ENCODE data around the gene RIMBP2. TPM values are rescaled to one million over a fixed set of nuclear protein-coding genes. Genes with fewer than 3 reads are reported as not detected.

The RIMBP2 gene
- total and polyA plus RNA-seq, 2 experiments from 2014 or later: not detected

GRCh38 chr12:130557201-130557600 is 158.9 kb downstream of the RIMBP2 start:
- Histone ChIP-seq H3K9me2 (ENCODE audit: insufficient read depth) (no peaks in the 10 kb centered on the region), H3K27ac (no peak overlapping the region), H3K4me2 (ENCODE audit: unreplicated experiment) (no peak overlapping the region), H4K20me1 (ENCODE audit: insufficient read depth) (no peaks in the 10 kb centered on the region), H3F3A (ENCODE audit: insufficient read depth) (no peaks in the 10 kb centered on the region), H3K9ac (no peak overlapping the region), H3K79me2 (ENCODE audit: insufficient read depth) (no peaks in the 10 kb centered on the region), H3K9me3 (ENCODE audit: low read depth) (no peaks in the 10 kb centered on the region), H3K36me3 (ENCODE audit: low read depth) (no peaks in the 10 kb centered on the region), H3K4me3 (no peak overlapping the region), H2AFZ (no peak overlapping the region), H3K4me1 (ENCODE audit: insufficient read depth) (no peaks in the 10 kb centered on the region), H3K27me3 (replicated peaks; ENCODE audit: insufficient read depth) (no peaks in the 10 kb centered on the region)
- in situ Hi-C loops (cut with MboI): no loop called here
- no peak for DNase-seq
- 46 to 47% methylated on average over 9 of the region's 9 CpGs for WGBS, 2 experiments (ENCODE audit: low coverage in 1 of 2, low lambda C conversion rate in 2 of 2, missing lambda C conversion rate in 2 of 2)
- no peak for TF ChIP-seq EZH2phosphoT487 (IDR thresholded peaks at IDR 0.05; ENCODE audit: insufficient read depth, low read depth)
- no peak for TF ChIP-seq EZH2 (IDR thresholded peaks at IDR 0.05; ENCODE audit: insufficient read depth, poor library complexity, severe bottlenecking)

- Histone ChIP-seq H3K36me3 (ENCODE audit: low read depth) (no peaks in the 10 kb centered on the region), H3K4me1 (ENCODE audit: insufficient read depth) (no peaks in the 10 kb centered on the region), H3K79me2 (ENCODE audit: insufficient read depth) (no peaks in the 10 kb centered on the region), H4K20me1 (ENCODE audit: insufficient read depth) (no peaks in the 10 kb centered on the region), H2AFZ (no peak overlapping the region), H3K9ac (no peak overlapping the region), H3K27me3 (replicated peaks; ENCODE audit: insufficient read depth) (no peaks in the 10 kb centered on the region), H3K9me2 (ENCODE audit: insufficient read depth) (no peaks in the 10 kb centered on the region), H3K27ac (no peak overlapping the region), H3K4me3 (no peak overlapping the region), H3F3A (ENCODE audit: insufficient read depth) (no peaks in the 10 kb centered on the region), H3K4me2 (ENCODE audit: unreplicated experiment) (no peak overlapping the region), H3K9me3 (ENCODE audit: low read depth) (no peaks in the 10 kb centered on the region)
- 41 to 44% methylated on average over 8 of the region's 8 CpGs for WGBS, 2 experiments (ENCODE audit: low coverage in 1 of 2, low lambda C conversion rate in 2 of 2, missing lambda C conversion rate in 2 of 2)
- in situ Hi-C loops (cut with MboI): no loop called here
- TF ChIP-seq EZH2 (IDR thresholded peaks at IDR 0.05; ENCODE audit: insufficient read depth, poor library complexity, severe bottlenecking) (no peak), EZH2phosphoT487 (IDR thresholded peaks at IDR 0.05; ENCODE audit: insufficient read depth, low read depth) (no peak)
- DNase-seq: no peak
Measured at GRCh38 chr12:130556486-130557055, 159.5 kb downstream of the RIMBP2 start.

DNA sequence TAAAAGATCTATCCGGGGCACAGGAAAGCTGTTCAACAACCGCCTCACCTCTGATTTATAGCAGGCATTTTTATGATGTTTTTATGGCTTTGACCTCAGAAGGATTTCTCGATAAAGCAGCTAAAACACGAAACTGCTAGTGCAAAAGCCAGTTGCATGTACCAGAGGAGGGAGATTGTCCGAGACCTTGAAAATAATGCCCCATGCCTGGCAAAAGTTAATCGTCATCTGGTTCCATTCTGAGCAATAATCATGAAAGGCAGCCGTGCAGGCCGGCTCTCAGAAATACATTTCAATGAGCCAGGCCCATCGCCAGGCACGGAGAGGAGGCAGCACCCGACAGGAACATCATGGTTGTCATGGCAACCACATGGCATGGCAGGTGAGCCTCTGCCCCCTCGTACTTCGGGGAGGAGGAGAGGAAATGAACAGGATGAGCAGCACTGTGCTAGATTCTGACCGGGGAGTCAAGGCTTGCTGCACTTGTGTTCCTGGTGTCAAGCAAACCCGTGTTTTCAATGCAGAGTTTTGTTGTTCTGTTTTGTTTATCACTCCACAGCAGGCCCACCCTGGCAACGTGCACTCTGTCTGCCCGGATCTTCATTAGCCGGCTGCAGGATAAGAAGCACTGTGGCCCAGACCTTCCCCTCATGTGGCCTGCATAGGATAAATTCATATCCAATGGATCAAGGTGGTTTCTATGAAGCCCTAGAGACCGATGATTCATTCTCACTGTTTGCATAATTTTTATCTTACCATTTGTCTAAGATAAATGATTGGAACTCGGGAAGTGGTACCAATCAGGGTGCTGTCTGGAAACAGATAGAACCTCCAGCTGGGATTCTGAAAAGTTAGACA is 160.2 kb downstream of the RIMBP2 start:
- in situ Hi-C loops (cut with MboI): no loop called here
- no peaks in the 10 kb centered on the region for H3K4me1 ChIP-seq (ENCODE audit: insufficient read depth)

DNA sequence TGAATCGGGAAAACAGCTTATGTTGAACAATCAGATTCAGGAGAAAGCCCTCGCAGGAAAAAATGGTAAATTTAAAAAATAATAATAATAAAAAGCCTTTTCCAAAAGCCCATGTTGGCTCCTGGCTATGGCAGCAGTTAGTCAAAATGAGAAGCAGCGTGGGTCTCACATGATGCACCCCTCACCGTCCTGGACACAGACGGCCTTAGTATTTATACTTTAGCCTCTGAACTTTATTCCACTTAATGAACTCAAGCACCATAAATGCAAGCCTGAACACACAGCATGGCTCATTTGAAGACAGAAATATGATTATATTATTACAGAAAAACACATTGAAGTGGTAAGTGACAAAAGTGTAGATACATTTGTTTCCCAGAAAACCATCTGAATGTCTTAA is 160.9 kb downstream of the RIMBP2 start:
- Histone ChIP-seq H3K27ac (no peak overlapping the region), H3K36me3 (ENCODE audit: low read depth) (no peaks in the 10 kb centered on the region), H3K9ac (no peak overlapping the region), H2AFZ (no peak overlapping the region), H3K4me2 (ENCODE audit: unreplicated experiment) (no peak overlapping the region), H3K9me2 (ENCODE audit: insufficient read depth) (no peaks in the 10 kb centered on the region), H3K4me1 (ENCODE audit: insufficient read depth) (no peaks in the 10 kb centered on the region), H3K27me3 (replicated peaks; ENCODE audit: insufficient read depth) (no peaks in the 10 kb centered on the region), H3K79me2 (ENCODE audit: insufficient read depth) (no peaks in the 10 kb centered on the region), H4K20me1 (ENCODE audit: insufficient read depth) (no peaks in the 10 kb centered on the region), H3K9me3 (ENCODE audit: low read depth) (no peaks in the 10 kb centered on the region), H3F3A (ENCODE audit: insufficient read depth) (no peaks in the 10 kb centered on the region), H3K4me3 (no peak overlapping the region)
- no peak for DNase-seq
- 22 to 30% methylated on average over 5 of the region's 5 CpGs for WGBS, 2 experiments (ENCODE audit: low coverage in 1 of 2, low lambda C conversion rate in 2 of 2, missing lambda C conversion rate in 2 of 2)
- in situ Hi-C loops (cut with MboI): no loop called here
- TF ChIP-seq EZH2 (IDR thresholded peaks at IDR 0.05; ENCODE audit: insufficient read depth, poor library complexity, severe bottlenecking) (no peak), EZH2phosphoT487 (IDR thresholded peaks at IDR 0.05; ENCODE audit: insufficient read depth, low read depth) (no peak)

More for the DNA sequence above, 160.2 kb downstream of the RIMBP2 start:
- Histone ChIP-seq H4K20me1 (ENCODE audit: insufficient read depth) (no peaks in the 10 kb centered on the region), H3K4me3 (no peak overlapping the region), H3K27ac (no peak overlapping the region), H3K79me2 (ENCODE audit: insufficient read depth) (no peaks in the 10 kb centered on the region), H3F3A (ENCODE audit: insufficient read depth) (no peaks in the 10 kb centered on the region), H3K9me2 (ENCODE audit: insufficient read depth) (no peaks in the 10 kb centered on the region), H3K9me3 (ENCODE audit: low read depth) (no peaks in the 10 kb centered on the region), H2AFZ (no peak overlapping the region), H3K4me2 (ENCODE audit: unreplicated experiment) (no peak overlapping the region), H3K9ac (no peak overlapping the region), H3K36me3 (ENCODE audit: low read depth) (no peaks in the 10 kb centered on the region), H3K27me3 (replicated peaks; ENCODE audit: insufficient read depth) (no peaks in the 10 kb centered on the region)
- TF ChIP-seq EZH2phosphoT487 (IDR thresholded peaks at IDR 0.05; ENCODE audit: insufficient read depth, low read depth) (no peak), EZH2 (IDR thresholded peaks at IDR 0.05; ENCODE audit: insufficient read depth, poor library complexity, severe bottlenecking) (no peak)
- DNase-seq: no peak
- 3 to 4% methylated on average over 20 of the region's 20 CpGs for whole genome bisulfite sequencing, 2 experiments (ENCODE audit: low coverage in 1 of 2, low lambda C conversion rate in 2 of 2, missing lambda C conversion rate in 2 of 2)
